Cardiac septum (tissue), 1 donor: ENCODE measurements around the gene OR56A5. TPM values are rescaled to one million over a fixed set of nuclear protein-coding genes. Genes with fewer than 3 reads are reported as not detected.

Experiments used
- DNase-seq: peaks from one replicate; pipeline ENCODE4 v3.0.0-alpha.2; 2020; ENCODE audit warnings: low spot score
- intact Hi-C: fragments of 100-400 bp; cut with DNase I; formaldehyde crosslinking; loops from one replicate; pipeline ENCODE4 v1.14.0; 2022
- total RNA-seq: library from RNA; stranded (reverse); fragmentation: NEBNext Ultra II Directional; extraction: Animal tissue kit (Norgen Biotek cat#: 25700); gene quantifications from one replicate; pipeline ENCODE4 v1.2.1, GENCODE V29; 2021
- donor health status: DM: no; HTN: no; CAD: no.

Gene OR56A5
- total RNA-seq, 1 donor from 2014 or later, result not detected

- intact Hi-C loops, result no loop called here
- DNase-seq, result no peak
These were observed 30.3 kb downstream of the OR56A5 start for GRCh38 chr11:5937868-5938602.

GRCh38 chr11:5933116-5933515 is 35.2 kb downstream of the OR56A5 start:
- intact Hi-C loops, result no loop called here
- DNase-seq, result no peak

- no peak for DNase-seq
- intact Hi-C loops, result no loop called here
These were observed 35.6 kb downstream of the OR56A5 start for GRCh38 chr11:5932671-5933070.

- intact Hi-C loops, result no loop called here
- DNase-seq, result no peak
These were observed 37.2 kb downstream of the OR56A5 start for GRCh38 chr11:5931061-5931460.

GRCh38 chr11:5930614-5931013 is 37.7 kb downstream of the OR56A5 start:
- DNase-seq, result no peak
- intact Hi-C loops, result no loop called here

- intact Hi-C loops, result no loop called here
- DNase-seq, result no peak
These were observed 38.5 kb downstream of the OR56A5 start for GRCh38 chr11:5929571-5930368.

GRCh38 chr11:5928811-5929210 is 39.5 kb downstream of the OR56A5 start:
- no peak for DNase-seq
- intact Hi-C loops, result no loop called here

- DNase-seq, result no peak
- intact Hi-C loops, result no loop called here
These were observed 40.0 kb downstream of the OR56A5 start for GRCh38 chr11:5928271-5928670.

GRCh38 chr11:5923794-5924193 is 44.5 kb downstream of the OR56A5 start:
- intact Hi-C loops, result no loop called here
- no peak for DNase-seq

- intact Hi-C loops, result no loop called here
- DNase-seq, result no peak
These were observed 44.9 kb downstream of the OR56A5 start for GRCh38 chr11:5923427-5923776.

GRCh38 chr11:5922749-5923426 is 45.4 kb downstream of the OR56A5 start:
- intact Hi-C loops, result no loop called here
- no peak for DNase-seq

Other genes starting within 250 kb of the OR56A5 start
- gene OR56B1, start 232.0 kb downstream of the OR56A5 start, total RNA-seq, result not detected
- gene OR52N4, start 214.3 kb downstream of the OR56A5 start, total RNA-seq, result not detected
- not detected for gene OR52N5, start 185.1 kb downstream of the OR56A5 start, total RNA-seq
- gene OR52N1, start 177.2 kb downstream of the OR56A5 start, total RNA-seq, result not detected
- not detected for gene OR52N2, start 159.6 kb downstream of the OR56A5 start, total RNA-seq
- gene OR52E6, start 126.6 kb downstream of the OR56A5 start, total RNA-seq, result not detected
- gene OR52E8, start 110.8 kb downstream of the OR56A5 start, total RNA-seq, result not detected
- not detected for gene OR52E4, start 87.9 kb downstream of the OR56A5 start, total RNA-seq
- not detected for gene OR52E5, start 75.3 kb downstream of the OR56A5 start, total RNA-seq
- gene OR56A3, start 26.2 kb downstream of the OR56A5 start, total RNA-seq, result not detected
- gene OR52L1, start 18.5 kb upstream of the OR56A5 start, total RNA-seq, result not detected
- not detected for gene OR56A4, start 38.5 kb upstream of the OR56A5 start, total RNA-seq
- not detected for gene OR56A1, start 62.3 kb upstream of the OR56A5 start, total RNA-seq
- not detected for gene OR56B4, start 139.2 kb upstream of the OR56A5 start, total RNA-seq
- not detected for gene OR52B2, start 201.8 kb upstream of the OR56A5 start, total RNA-seq
- not detected for gene OR52W1, start 230.7 kb upstream of the OR56A5 start, total RNA-seq
- gene C11orf42, start 237.1 kb upstream of the OR56A5 start, total RNA-seq, result not detected